ENCODE data around the gene CNIH1. TPM values are rescaled to one million over a fixed set of nuclear protein-coding genes. Genes with fewer than 3 reads are reported as not detected.

CNIH1 gene
- total RNA-seq, 2 experiments from 2014 or later, result 55.9 TPM

DNA sequence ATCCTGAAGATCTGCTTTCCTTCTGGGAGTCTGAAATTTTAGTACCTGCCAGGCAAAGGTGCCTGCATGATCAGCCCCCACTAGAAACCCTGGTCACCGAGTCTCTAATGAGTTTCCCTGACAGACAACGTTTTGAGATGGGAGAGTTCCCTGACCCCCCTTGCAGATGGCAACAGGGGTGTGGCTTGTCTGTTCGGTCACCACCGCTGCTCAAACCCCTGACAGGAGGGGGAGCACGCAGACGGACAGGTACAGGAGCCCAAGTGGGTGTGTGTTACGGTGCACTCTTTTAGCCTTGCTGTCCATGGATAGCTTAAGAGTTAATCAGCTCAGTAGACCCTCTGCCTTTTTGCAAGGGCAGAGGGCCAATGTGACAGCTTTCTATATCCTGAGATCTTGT is 63.7 kb downstream of the CNIH1 start:
- Mint-ChIP-seq H3K27ac (no peak overlapping the region), H3K4me1 (ENCODE audit: low read depth) (no peaks in the 10 kb centered on the region), H3K9me3 (no peaks in the 10 kb centered on the region), H3K27me3 (peaks cover 17% of the 10 kb centered on the region), H3K36me3 (ENCODE audit: low read depth) (no peaks in the 10 kb centered on the region), H3K4me3 (no peak overlapping the region)
- no peaks in the 10 kb centered on the region for H3K4me1 ChIP-seq (ENCODE audit: insufficient read depth, low read length)
- no peaks in the 10 kb centered on the region for H3K9me3 ChIP-seq (ENCODE audit: control insufficient read depth in 1 of 2, insufficient read depth in 1 of 2, low read length in 2 of 2)
- H3K4me3 ChIP-seq (ENCODE audit: low read length), result no peak overlapping the region
- no peak for ATAC-seq (ENCODE audit: poor library complexity)
- no peaks in the 10 kb centered on the region for H3K36me3 ChIP-seq (ENCODE audit: insufficient read depth, low read length)
- DNase-seq, result no peak
- no peak overlapping the region for H3K27ac ChIP-seq (ENCODE audit: low read depth in 1 of 2, low read length in 2 of 2)
- intact Hi-C loops (cut with DNase I, micrococcal nuclease), result no loop called here
- ChIA-PET CTCF (no interaction called here), POLR2A (no interaction called here)
- no peak for TF ChIP-seq CTCF (IDR thresholded peaks at IDR 0.05)
- peaks cover 4 to 7% of the 10 kb centered on the region in 2 experiments for H3K27me3 ChIP-seq (ENCODE audit: control insufficient read depth in 1 of 2, insufficient read depth in 2 of 2, low read length in 2 of 2)

GRCh38 chr14:54374117-54374884 is 66.9 kb downstream of the CNIH1 start:
- Histone ChIP-seq H3K4me3 (ENCODE audit: low read length) (no peak overlapping the region), H3K9me3 (ENCODE audit: control insufficient read depth in 1 of 2, insufficient read depth in 1 of 2, low read length in 2 of 2) (no peaks in the 10 kb centered on the region), H3K36me3 (ENCODE audit: insufficient read depth, low read length) (no peaks in the 10 kb centered on the region), H3K27ac (ENCODE audit: low read depth in 1 of 2, low read length in 2 of 2) (no peak overlapping the region), H3K27me3 (ENCODE audit: control insufficient read depth in 1 of 2, insufficient read depth in 2 of 2, low read length in 2 of 2) (peaks cover 4 to 7% of the 10 kb centered on the region in 2 experiments), H3K4me1 (ENCODE audit: insufficient read depth, low read length) (no peaks in the 10 kb centered on the region)
- CTCF ChIA-PET, result no interaction called here
- intact Hi-C loops (cut with DNase I, micrococcal nuclease), result no loop called here
- Mint-ChIP-seq H3K27ac (no peak overlapping the region), H3K36me3 (ENCODE audit: low read depth) (no peaks in the 10 kb centered on the region), H3K4me1 (ENCODE audit: low read depth) (no peaks in the 10 kb centered on the region), H3K27me3 (peaks cover 24% of the 10 kb centered on the region), H3K9me3 (no peaks in the 10 kb centered on the region), H3K4me3 (no peak overlapping the region)
- no peak for ATAC-seq (ENCODE audit: poor library complexity)
- POLR2A ChIA-PET, result no interaction called here
- no peak for TF ChIP-seq CTCF (IDR thresholded peaks at IDR 0.05)
- DNase-seq, result no peak

Other genes with a start within 250 kb of the CNIH1 start
- 1 to 10 TPM in 1 of 2 experiments, under 1 TPM in 1; 0.61 to 1.4 TPM for gene CDKN3, start 44.4 kb downstream of the CNIH1 start, total RNA-seq
- 10 to 100 TPM; 39.5 to 43.5 TPM for gene GMFB, start 47.6 kb upstream of the CNIH1 start, total RNA-seq
- gene CGRRF1, start 68.5 kb upstream of the CNIH1 start, total RNA-seq, result 10 to 100 TPM; 34.5 to 42.8 TPM
- gene SAMD4A, start 125.8 kb upstream of the CNIH1 start, total RNA-seq, result 1 to 10 TPM; 1.9 to 2.3 TPM

Measured in CD4-positive, alpha-beta T cell (primary cell).